ENCODE data around the gene PPDPF. TPM values are rescaled to one million over a fixed set of nuclear protein-coding genes. Genes with fewer than 3 reads are reported as not detected.

PPDPF gene
- total RNA-seq, 1 experiment from 2014 or later: 243 TPM

DNA sequence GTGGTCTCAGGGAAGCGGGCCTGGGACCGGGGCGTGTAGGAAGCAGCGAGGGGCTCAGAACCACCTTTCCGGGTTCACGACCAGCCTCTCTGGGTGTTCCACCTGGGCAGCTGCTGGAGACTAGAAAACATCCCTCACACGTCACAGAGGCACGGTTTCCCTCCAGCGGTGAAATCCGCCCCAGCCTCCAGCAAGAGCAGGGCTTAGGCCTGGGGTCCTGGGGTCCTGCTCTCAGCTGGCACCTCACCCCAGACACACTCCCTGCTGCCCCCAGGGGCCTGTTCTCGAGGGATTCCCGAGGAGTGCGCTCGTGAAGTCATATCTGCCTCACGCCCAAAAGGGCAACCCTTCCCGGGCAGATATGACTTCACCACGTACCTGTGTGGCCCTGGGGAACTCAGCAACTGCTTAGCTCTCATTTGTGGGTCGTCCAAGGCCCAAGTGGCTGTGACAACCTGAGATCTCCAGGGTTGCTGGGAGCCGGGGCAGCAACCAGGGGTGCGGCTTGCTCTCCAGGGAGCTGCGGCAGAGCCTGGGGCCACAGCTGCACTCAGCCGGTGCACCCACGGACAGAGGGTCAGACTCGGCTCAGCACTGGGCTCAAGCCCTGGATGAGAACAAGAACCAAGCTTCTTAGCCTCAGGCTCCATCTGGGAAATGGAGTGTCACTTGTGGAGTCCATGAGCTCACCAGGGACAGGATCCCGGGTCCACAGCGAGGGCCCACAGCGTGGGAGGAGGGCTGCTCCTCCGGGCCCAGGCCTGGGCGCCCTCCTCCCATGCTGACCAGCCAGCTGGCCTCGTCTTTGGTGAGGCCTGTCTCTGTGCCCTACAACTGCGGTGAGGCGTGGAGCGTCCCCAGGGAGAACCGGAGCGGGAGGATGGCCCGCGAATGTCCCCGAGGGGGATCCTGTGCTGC lies 34.1 kb downstream of the PPDPF start:
- H3K79me2 ChIP-seq (ENCODE audit: low read depth): no peaks in the 10 kb centered on the region
- POLR2A ChIA-PET (ENCODE audit: unreplicated experiment): interaction anchor here (0.6 kb wide), 2 partner anchors 37 to 399 kb away, joined by 3 read pairs; no protein-coding TSS in a partner anchor
- no peaks in the 10 kb centered on the region for H3K36me3 ChIP-seq (ENCODE audit: low read depth)
- CTCF ChIA-PET: interaction anchor here (0.6 kb wide), 1 partner anchor 20 kb away, joined by 3 read pairs; no protein-coding TSS in a partner anchor
- TF ChIP-seq, protein P1, sequence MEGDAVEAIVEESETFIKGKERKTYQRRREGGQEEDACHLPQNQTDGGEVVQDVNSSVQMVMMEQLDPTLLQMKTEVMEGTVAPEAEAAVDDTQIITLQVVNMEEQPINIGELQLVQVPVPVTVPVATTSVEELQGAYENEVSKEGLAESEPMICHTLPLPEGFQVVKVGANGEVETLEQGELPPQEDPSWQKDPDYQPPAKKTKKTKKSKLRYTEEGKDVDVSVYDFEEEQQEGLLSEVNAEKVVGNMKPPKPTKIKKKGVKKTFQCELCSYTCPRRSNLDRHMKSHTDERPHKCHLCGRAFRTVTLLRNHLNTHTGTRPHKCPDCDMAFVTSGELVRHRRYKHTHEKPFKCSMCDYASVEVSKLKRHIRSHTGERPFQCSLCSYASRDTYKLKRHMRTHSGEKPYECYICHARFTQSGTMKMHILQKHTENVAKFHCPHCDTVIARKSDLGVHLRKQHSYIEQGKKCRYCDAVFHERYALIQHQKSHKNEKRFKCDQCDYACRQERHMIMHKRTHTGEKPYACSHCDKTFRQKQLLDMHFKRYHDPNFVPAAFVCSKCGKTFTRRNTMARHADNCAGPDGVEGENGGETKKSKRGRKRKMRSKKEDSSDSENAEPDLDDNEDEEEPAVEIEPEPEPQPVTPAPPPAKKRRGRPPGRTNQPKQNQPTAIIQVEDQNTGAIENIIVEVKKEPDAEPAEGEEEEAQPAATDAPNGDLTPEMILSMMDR (conservative IDR thresholded peaks at IDR 0.05): no peak
- TF ChIP-seq EZH2 (IDR thresholded peaks at IDR 0.05; ENCODE audit: low read depth): no peak
- BruUV-seq (replicated peaks): TSS peak; percentile 46
- no peak overlapping the region for H3K27ac ChIP-seq
- peak overlapping the region; percentile 84 for H3K4me2 ChIP-seq
- H4K20me1 ChIP-seq (ENCODE audit: insufficient read depth): no peaks in the 10 kb centered on the region
- no peaks in the 10 kb centered on the region for H3K9me2 ChIP-seq (ENCODE audit: insufficient read depth)
- no peaks in the 10 kb centered on the region for H3K27me3 ChIP-seq (ENCODE audit: insufficient read depth, low read depth)
- peaks cover 26% of the 10 kb centered on the region for H3F3A ChIP-seq (ENCODE audit: insufficient read depth, low read depth)
- H3K4me3 ChIP-seq: peak overlapping the region; percentile 81; the same call in 1 of the 2 replicates
- H3K9me3 ChIP-seq (ENCODE audit: insufficient read depth, low read depth): no peaks in the 10 kb centered on the region
- H3K4me1 ChIP-seq (replicated peaks; ENCODE audit: insufficient read depth): peaks cover 15% of the 10 kb centered on the region
- DNase-seq: no peak
- H2AFZ ChIP-seq: no peak overlapping the region
- intact Hi-C loops (cut with micrococcal nuclease; ENCODE audit: unreplicated experiment): loop anchor here (5.0 kb wide), 1 partner anchor 88 kb away; no protein-coding TSS in a partner anchor

DNA sequence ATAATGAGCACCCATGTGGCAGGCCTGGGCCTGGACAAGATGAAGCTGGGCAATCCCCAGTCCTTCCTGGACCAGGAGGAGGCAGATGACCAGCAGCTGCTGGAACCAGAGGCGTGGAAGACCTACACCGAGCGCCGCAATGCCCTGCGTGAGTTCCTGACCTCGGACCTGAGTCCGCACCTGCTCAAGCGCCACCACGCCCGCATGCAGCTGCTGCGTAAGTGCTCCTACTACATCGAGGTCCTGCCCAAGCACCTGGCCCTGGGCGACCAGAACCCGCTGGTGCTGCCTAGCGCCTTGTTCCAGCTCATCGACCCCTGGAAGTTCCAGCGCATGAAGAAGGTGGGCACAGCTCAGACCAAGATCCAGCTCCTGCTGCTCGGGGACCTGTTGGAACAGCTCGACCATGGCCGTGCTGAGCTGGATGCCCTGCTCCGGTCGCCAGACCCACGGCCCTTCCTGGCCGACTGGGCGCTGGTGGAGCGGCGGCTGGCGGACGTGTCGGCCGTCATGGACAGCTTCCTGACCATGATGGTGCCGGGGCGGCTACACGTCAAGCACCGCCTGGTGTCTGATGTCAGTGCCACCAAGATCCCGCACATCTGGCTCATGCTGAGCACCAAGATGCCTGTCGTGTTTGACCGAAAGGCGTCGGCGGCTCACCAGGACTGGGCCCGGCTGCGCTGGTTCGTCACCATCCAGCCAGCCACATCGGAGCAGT lies 35.3 kb downstream of the PPDPF start:
- no peak for TF ChIP-seq EZH2 (IDR thresholded peaks at IDR 0.05; ENCODE audit: low read depth)
- TF ChIP-seq, protein P1 (conservative IDR thresholded peaks at IDR 0.05): no peak
- peaks cover 26% of the 10 kb centered on the region for H3F3A ChIP-seq (ENCODE audit: insufficient read depth, low read depth)
- no peaks in the 10 kb centered on the region for H3K79me2 ChIP-seq (ENCODE audit: low read depth)
- CTCF ChIA-PET: no interaction called here
- H3K9me3 ChIP-seq (ENCODE audit: insufficient read depth, low read depth): no peaks in the 10 kb centered on the region
- intact Hi-C loops (cut with micrococcal nuclease; ENCODE audit: unreplicated experiment): no loop called here
- no peak for DNase-seq
- peaks cover 15% of the 10 kb centered on the region for H3K4me1 ChIP-seq (replicated peaks; ENCODE audit: insufficient read depth)
- POLR2A ChIA-PET (ENCODE audit: unreplicated experiment): interaction anchor here (0.6 to 0.7 kb wide), 3 partner anchors 10 to 195 kb away, joined by 3 to 4 read pairs (median 3); no protein-coding TSS in a partner anchor
- no peaks in the 10 kb centered on the region for H3K27me3 ChIP-seq (ENCODE audit: insufficient read depth, low read depth)
- H3K36me3 ChIP-seq (ENCODE audit: low read depth): no peaks in the 10 kb centered on the region
- H3K27ac ChIP-seq: no peak overlapping the region
- no peaks in the 10 kb centered on the region for H4K20me1 ChIP-seq (ENCODE audit: insufficient read depth)
- no peaks in the 10 kb centered on the region for H3K9me2 ChIP-seq (ENCODE audit: insufficient read depth)
- BruUV-seq (replicated peaks): no TSS peak
- no peak overlapping the region for H2AFZ ChIP-seq
- H3K4me2 ChIP-seq: no peak overlapping the region
- no peak overlapping the region for H3K4me3 ChIP-seq

DNA sequence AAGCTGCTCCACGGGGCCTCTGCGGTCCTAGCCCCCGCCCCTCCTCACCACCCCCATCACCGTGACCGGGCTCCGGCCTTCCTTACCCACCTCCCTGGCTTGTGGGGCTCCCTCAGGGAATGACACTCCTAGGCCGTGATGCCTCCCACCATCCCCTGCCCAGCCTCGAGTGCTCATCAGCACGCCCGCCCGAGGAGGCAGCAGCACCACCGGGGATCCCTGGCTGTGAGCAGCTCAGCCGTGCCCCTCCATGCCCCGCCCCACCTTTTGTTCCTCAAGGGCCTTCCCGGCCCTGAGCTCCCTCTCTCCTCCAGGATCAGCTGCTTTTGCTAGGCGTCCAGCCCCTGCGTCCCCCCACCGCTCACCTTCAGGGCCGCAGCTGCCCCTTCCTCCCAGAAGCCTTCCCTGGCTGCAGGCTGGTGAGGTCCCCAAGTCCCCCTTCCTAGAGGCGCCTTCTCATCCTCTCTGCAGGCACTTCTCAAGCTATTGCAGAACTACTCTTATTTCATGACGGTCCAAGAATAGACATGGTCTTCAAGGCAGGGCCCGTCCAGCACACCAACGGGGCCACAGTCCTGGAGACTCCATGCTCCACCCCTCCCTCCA lies 36.4 kb downstream of the PPDPF start:
- no peaks in the 10 kb centered on the region for H3K36me3 ChIP-seq (ENCODE audit: low read depth)
- no peak overlapping the region for H3K4me3 ChIP-seq
- intact Hi-C loops (cut with micrococcal nuclease; ENCODE audit: unreplicated experiment): no loop called here
- H3K4me2 ChIP-seq: no peak overlapping the region
- peaks cover 21% of the 10 kb centered on the region for H3F3A ChIP-seq (ENCODE audit: insufficient read depth, low read depth)
- no peak overlapping the region for H3K27ac ChIP-seq
- no TSS peak for BruUV-seq (replicated peaks)
- TF ChIP-seq, protein P1 (conservative IDR thresholded peaks at IDR 0.05): no peak
- TF ChIP-seq EZH2 (IDR thresholded peaks at IDR 0.05; ENCODE audit: low read depth): no peak
- no peaks in the 10 kb centered on the region for H4K20me1 ChIP-seq (ENCODE audit: insufficient read depth)
- no peak overlapping the region for H2AFZ ChIP-seq
- H3K79me2 ChIP-seq (ENCODE audit: low read depth): no peaks in the 10 kb centered on the region
- H3K9me3 ChIP-seq (ENCODE audit: insufficient read depth, low read depth): no peaks in the 10 kb centered on the region
- POLR2A ChIA-PET (ENCODE audit: unreplicated experiment): interaction anchor here (0.7 kb wide), 1 partner anchor 18 kb away, joined by 4 read pairs; no protein-coding TSS in a partner anchor
- H3K27me3 ChIP-seq (ENCODE audit: insufficient read depth, low read depth): no peaks in the 10 kb centered on the region
- peaks cover 12% of the 10 kb centered on the region for H3K4me1 ChIP-seq (replicated peaks; ENCODE audit: insufficient read depth)
- CTCF ChIA-PET: no interaction called here
- DNase-seq: no peak
- H3K9me2 ChIP-seq (ENCODE audit: insufficient read depth): no peaks in the 10 kb centered on the region

Data from PC-9 (cell line).